HG03571 (cell line): Measurements from ENCODE around the gene PSMD8.
"Not testable (repeated sequence)": the region's sequence is repeated elsewhere in the genome, so short reads cannot be mapped to it uniquely, and the experiment has no call there.

Experiments used
- ATAC-seq: cut with Tn5 transposase; IDR thresholded peaks from one replicate; pipeline ENCODE4 v1.9.1; 2021; ENCODE audit not compliant: unreplicated experiment

PSMD8 gene

DNA sequence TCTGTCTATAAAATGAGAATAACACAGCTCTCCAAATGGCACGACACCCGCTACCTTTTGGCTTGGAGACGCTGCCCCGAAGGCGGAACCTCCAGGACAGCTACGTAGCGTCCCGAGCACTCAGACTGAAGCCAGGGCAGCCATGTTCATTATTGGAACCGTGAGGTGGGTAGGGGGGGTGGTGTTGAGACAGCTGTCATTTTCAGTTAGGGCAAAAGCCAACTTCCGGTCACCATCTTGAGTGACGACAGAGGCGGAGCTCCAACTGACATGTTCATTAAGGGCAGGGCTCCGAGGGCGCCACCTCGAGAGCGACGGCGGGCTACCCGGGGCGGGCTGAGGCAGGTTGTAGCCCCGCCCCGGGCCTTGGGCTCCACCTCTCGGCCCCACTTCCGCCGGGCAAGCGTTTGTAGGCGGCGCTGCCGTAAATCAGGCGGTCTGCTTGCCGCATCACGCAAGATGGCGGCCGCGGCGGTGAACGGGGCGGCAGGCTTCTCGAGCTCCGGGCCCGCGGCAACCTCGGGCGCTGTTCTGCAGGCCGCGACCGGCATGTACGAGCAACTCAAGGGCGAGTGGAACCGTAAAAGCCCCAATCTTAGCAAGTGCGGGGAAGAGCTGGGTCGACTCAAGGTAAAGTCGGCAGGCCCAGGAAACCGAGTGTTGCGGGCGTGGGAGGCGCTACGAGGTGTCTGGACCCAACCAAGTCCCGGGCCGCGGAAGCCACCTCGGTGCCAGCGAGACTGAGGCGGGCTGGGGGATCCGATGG is at the start of gene PSMD8:
PSMD8 (plus strand) TSS at position 240 of the 766 bp plus-strand sequence; CDS start at position 271, 31 bp downstream.
- ATAC-seq, result peak; percentile 95

- no peak for ATAC-seq
Measured at GRCh38 chr19:38326591-38326990, 47.8 kb upstream of the PSMD8 start.

DNA sequence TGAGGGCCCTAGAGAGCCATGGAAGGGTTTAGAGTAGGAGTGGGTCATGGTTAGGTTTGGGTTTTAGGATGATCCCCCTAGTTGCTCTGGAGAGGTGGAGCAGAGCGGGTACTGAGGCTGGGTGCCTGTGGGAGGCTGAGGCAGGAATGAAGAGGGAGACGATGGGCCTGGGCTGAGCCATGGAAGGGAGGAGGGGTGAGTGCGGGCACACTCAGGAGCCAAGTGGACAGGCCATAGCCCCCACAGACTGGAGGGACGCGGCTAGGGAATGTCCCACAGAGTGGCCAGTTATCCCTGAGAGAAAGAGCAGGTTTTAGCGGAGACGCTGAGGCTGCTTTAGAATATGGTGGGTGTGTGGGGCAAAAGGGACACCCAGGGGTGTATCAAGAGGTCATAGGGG is 44.7 kb upstream of the PSMD8 start:
- ATAC-seq, result no peak

DNA sequence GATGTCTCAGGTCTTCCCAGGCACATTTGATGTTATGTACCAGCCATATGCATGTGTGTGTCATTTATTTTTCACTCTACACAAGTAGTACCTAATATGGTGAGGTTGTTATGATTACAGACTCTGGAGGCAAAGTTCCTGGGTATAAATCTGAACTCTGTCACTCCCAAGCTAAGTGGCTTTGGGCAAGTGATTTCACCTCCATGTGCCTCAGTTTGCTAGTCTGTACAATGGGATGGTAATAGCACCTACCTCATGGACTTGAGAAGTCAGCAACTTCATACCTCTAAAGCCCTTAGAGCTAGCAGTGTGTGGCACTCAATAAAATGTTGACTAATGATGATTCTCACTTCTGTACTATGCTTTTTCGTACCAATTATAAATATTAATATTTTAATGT is 42.6 kb upstream of the PSMD8 start:
- no peak for ATAC-seq

DNA sequence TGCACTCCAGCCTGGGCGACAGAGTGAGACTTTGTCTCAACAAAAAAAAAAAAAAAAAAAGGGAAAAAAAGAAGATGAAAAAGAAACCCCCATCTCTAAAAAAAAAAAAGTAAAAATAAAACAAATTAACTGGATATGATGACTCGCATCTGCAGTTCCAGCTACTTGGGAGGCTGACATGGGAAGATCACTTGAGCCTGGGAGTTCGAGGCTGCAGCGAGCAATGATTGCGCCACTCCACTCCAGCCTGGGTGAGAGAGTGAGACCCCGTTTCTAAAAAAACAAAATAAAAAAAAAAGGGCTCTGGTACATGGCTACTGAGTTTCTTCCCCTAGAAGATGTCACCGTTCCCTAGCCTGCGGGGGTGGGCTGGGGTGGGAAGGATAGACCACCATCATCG is 41.1 kb upstream of the PSMD8 start:
- ATAC-seq, result no peak

GRCh38 chr19:38335949-38336637 is 38.3 kb upstream of the PSMD8 start:
- peak; percentile 54 for ATAC-seq

GRCh38 chr19:38336638-38337359 is 37.6 kb upstream of the PSMD8 start:
- peak; percentile 47 for ATAC-seq

- no peak for ATAC-seq
Measured at GRCh38 chr19:38337360-38337653, 37.1 kb upstream of the PSMD8 start.

GRCh38 chr19:38339011-38339410 is 35.4 kb upstream of the PSMD8 start:
- not testable (repeated sequence) for ATAC-seq

DNA sequence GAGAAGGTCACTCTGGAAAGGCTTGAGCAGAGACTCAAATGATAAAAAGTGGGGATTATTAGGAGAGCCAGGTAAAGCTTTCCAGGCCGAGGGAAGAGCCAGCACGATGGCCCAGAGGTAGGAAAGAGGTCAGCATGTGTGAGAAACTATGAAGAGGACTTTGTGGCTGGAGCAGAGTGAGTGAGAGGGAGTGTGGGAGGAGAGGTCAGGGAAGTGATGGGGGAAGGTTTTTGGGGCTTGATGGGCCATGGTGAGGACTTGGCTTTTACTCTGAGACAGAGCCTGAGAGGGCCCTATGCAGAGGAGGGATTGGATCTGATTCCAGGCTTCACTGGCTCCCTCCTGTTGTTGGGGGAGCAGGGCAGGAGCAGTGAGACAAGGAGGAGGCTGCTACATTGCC is 33.4 kb upstream of the PSMD8 start:
- no peak for ATAC-seq

- no peak for ATAC-seq
Measured at GRCh38 chr19:38346837-38347236, 27.5 kb upstream of the PSMD8 start.

DNA sequence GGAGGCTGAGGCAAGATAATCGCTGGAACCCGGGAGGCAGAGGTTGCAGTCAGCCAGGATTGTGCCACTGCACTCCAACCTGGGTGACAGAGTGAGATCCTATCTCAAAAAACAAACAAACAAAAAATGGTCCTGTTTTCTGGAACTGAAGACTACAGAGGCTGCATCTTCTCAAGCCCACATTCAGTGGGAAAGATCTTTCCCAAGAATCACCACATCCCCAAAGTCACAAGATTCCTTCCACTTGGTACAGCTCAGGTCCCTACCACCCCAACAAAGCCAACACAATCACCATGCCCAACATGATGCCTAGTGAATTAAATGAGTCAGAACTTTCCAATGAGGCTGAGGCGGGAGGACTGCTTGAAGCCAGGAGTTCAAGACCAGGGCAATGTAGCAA is 23.5 kb upstream of the PSMD8 start:
- no peak for ATAC-seq

DNA sequence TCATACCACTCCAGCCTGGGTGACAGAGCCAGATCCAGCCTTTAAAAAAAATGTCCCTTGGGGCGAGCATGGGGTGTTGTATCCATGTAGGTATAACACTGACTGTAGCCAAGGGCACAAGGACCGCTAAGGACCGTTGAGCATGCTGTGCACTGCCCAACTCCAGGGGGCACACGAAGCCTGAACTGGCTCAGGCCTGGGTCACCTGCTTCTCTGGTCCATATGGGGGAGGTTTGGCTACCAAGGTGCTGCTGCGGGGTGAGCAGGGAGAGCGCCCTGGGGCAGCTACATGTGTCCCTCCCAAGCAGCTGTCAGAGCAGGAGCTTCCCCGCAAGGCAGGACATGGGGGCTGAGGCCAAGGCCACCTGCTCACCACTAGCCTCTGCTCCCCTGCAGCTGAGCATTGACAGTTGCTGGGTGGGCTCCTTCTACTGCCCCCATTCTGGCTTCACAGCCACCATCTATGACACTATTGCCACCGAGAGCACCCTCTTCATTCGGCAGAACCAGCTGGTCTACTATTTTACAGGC is 22.4 kb upstream of the PSMD8 start:
- no peak for ATAC-seq

DNA sequence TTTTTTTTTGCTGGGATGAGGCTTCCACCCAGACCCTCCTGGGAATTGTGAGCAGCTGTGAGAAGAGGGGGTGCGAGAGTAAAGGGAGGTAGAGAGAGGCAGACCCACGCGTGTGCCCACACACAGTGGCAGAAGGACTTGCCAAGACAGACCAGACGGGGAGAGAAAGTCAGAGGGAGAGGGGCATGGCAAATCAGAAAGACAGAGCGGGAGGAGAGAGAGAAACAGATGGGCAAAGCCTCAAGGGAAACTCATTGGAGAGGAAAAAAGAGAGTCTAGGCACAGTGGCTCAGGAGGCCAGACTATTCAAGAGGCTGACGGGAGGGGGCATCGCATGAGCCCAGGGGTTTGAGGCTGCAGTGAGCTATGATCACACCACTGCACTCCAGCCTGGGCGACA is 21.8 kb upstream of the PSMD8 start:
- no peak for ATAC-seq

DNA sequence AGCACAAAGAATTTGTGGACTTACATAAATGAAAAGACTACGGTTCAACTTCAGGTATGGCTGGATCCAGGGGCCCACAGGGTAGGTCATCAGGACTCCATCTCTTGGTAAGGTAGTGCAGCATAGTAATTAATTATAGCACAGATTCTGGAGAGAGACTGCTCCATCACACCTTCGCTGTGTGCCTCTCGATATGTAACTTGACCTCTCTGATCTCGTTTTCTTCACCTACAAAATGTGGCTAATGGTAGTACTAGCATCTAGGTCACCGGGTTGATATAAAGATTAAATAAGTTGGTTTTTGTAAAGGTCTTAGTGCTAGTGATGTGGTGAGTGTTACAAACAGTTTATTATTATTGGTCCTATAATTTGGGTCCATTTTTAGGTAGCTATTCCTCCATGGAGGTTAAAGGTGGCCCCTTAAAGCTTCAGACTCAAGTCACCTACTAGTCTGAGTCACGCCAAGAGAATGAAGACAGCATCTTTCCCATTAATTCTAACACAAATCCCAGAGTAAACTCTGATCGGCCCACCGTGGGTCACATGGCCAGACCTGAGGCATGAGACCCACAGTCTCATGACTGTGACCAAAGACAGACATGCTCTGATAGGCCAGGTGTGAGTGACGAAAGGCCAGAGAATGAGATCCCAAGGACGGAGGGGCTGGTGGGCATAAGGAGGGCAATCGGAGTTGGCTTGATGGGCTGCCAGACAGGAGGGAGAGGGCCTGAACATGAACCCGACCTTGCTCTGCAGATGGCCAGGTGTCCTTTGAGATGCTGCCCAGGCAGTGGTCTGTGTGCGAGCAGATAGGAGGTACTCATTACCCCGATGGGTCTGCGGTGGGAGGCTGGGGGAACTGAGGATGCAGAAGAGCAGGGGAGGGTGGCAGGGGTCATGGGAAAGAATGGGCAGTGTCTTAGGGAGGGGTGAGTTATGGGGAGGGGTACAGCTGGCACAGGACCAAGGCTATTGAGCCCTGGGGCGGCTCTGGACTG is 18.3 kb upstream of the PSMD8 start:
- no peak for ATAC-seq

DNA sequence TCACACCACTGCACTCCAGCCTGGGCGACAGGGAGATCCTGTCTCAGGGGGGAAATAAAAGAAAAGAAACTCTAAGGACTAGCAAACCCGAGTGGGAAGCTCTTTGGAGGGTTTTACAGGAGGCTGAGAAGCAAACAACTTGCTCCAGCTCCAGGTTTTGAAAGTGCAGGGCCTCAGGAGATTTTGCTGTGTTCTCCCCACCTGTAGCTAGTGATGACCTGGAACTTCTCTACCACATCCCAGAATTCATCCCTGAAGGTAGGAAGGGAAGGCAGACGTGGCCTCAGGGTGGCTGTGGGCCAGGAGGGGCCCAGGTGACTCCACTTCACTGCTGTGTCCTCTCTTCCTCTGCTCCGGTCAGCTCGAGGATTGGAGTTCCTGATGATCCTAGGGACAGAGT is 16.3 kb upstream of the PSMD8 start:
- no peak for ATAC-seq

DNA sequence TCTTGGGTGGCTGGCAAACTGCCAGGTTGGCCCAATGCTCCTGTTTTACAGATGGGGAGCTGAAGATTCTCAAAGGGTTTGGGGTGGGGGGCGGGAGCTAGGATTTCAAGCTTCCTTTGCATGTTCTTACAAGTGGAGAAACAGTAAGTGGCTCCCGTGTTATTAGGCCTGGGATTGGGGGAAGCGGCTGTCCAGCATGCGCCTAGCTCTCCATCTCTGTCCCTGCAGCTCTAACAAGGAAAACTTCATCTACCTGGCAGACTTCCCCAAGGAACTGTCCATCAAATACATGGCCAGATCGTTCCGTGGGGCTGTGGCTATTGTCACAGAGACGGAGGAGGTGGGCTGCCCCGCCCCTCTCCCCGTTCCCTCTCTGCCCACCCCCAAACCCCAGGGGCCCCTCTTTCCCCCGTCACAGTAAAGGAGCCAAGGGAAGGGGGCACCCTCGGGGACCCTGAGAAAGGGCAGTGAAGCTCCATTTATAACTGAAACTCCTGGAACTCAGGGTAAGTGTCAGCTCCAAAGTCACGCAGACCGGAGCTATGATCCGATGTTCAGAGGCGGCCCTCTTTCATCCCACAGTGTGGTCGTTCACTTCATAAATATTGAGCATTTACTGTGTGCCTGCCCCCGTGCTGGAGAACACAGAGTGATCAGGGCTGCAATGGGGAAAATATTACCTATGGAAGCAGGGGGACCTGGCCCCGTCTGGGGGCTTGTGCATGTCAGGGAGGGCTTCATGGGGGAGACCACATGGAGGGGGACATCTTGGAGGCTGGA is 14.9 kb upstream of the PSMD8 start:
- ATAC-seq, result no peak

DNA sequence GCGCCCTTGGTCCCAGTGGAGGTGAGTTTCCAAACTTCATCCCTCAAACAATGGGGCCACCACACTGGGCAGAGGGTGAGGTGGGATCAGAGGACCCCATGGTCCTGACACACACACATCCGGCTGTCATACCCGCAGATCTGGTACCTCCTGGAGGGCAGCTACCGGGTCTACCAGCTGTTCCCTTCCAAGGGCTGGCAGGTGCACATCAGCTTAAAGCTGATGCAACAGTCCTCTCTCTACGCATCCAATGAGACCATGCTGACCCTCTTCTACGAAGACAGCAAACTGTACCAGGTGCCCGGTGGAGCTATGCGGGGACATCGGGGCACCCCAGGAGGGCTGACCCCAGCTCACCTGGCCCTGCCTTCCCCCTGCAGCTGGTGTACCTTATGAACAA is 14.0 kb upstream of the PSMD8 start:
- no peak for ATAC-seq

GRCh38 chr19:38360839-38361631 is 13.3 kb upstream of the PSMD8 start:
- ATAC-seq, result no peak
